ENCODE results near the gene PTPN4. TPM values are rescaled to one million over a fixed set of nuclear protein-coding genes. Genes with fewer than 3 reads are reported as not detected.

The PTPN4 gene
- total RNA-seq, 1 experiment from 2014 or later, result 52.4 TPM

- no TSS peak for BruUV-seq (replicated peaks)
- no peak overlapping the region for H3K4me3 Mint-ChIP-seq (ENCODE audit: low read depth, unreplicated experiment)
- no peak for TF ChIP-seq CTCF (IDR thresholded peaks at IDR 0.05; ENCODE audit: unreplicated experiment)
- H3K27me3 Mint-ChIP-seq (ENCODE audit: unreplicated experiment), result no peaks in the 10 kb centered on the region
- no peaks in the 10 kb centered on the region for H3K9me3 Mint-ChIP-seq (ENCODE audit: low read depth, unreplicated experiment)
- no peak for DNase-seq
- CTCF ChIA-PET, result no interaction called here
- no peaks in the 10 kb centered on the region for H3K4me1 Mint-ChIP-seq (ENCODE audit: low read depth, unreplicated experiment)
- peaks cover 11% of the 10 kb centered on the region for H3K36me3 Mint-ChIP-seq (ENCODE audit: insufficient read depth, unreplicated experiment)
- intact Hi-C loops (cut with micrococcal nuclease; ENCODE audit: unreplicated experiment), result no loop called here
- no peak overlapping the region for H3K27ac Mint-ChIP-seq (ENCODE audit: unreplicated experiment)
Observed at GRCh38 chr2:119772128-119772527, 12.4 kb downstream of the PTPN4 start.

- H3K27me3 Mint-ChIP-seq (ENCODE audit: unreplicated experiment), result no peaks in the 10 kb centered on the region
- no peak overlapping the region for H3K4me3 Mint-ChIP-seq (ENCODE audit: low read depth, unreplicated experiment)
- CTCF ChIA-PET, result no interaction called here
- H3K27ac Mint-ChIP-seq (ENCODE audit: unreplicated experiment), result no peak overlapping the region
- BruUV-seq (replicated peaks), result no TSS peak
- DNase-seq, result no peak
- no peaks in the 10 kb centered on the region for H3K4me1 Mint-ChIP-seq (ENCODE audit: low read depth, unreplicated experiment)
- TF ChIP-seq CTCF (IDR thresholded peaks at IDR 0.05; ENCODE audit: unreplicated experiment), result no peak
- peaks cover 11% of the 10 kb centered on the region for H3K36me3 Mint-ChIP-seq (ENCODE audit: insufficient read depth, unreplicated experiment)
- no peaks in the 10 kb centered on the region for H3K9me3 Mint-ChIP-seq (ENCODE audit: low read depth, unreplicated experiment)
- intact Hi-C loops (cut with micrococcal nuclease; ENCODE audit: unreplicated experiment), result no loop called here
Observed at GRCh38 chr2:119772767-119773166, 13.0 kb downstream of the PTPN4 start.

- peaks cover 11% of the 10 kb centered on the region for H3K36me3 Mint-ChIP-seq (ENCODE audit: insufficient read depth, unreplicated experiment)
- BruUV-seq (replicated peaks), result no TSS peak
Observed at GRCh38 chr2:119774026-119774425, 14.3 kb downstream of the PTPN4 start.

DNA sequence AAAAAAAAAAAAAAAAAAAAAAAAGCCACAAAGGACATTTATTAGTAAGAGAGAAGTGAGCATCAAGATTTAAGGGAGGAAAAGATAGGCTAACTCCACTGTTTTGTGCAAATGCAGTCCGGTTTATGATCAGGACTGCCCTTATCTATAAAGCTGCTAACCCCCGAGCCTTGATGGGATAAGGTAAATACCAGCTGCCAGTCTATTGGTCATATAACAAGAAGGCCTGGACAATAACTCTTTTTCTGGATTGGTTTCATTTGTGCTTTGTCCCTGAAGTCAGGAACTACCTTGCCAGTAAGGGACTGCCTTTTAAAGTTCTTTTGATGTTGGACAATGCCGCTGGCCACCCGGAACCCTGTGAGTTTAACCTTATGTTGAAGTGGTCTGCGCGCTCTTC lies 15.4 kb downstream of the PTPN4 start:
- no peaks in the 10 kb centered on the region for H3K27me3 Mint-ChIP-seq (ENCODE audit: unreplicated experiment)
- CTCF ChIA-PET, result no interaction called here
- H3K4me3 Mint-ChIP-seq (ENCODE audit: low read depth, unreplicated experiment), result no peak overlapping the region
- H3K4me1 Mint-ChIP-seq (ENCODE audit: low read depth, unreplicated experiment), result peaks cover 2% of the 10 kb centered on the region
- H3K9me3 Mint-ChIP-seq (ENCODE audit: low read depth, unreplicated experiment), result no peaks in the 10 kb centered on the region
- BruUV-seq (replicated peaks), result no TSS peak
- H3K36me3 Mint-ChIP-seq (ENCODE audit: insufficient read depth, unreplicated experiment), result peaks cover 11% of the 10 kb centered on the region
- no peak for TF ChIP-seq CTCF (IDR thresholded peaks at IDR 0.05; ENCODE audit: unreplicated experiment)
- no peak overlapping the region for H3K27ac Mint-ChIP-seq (ENCODE audit: unreplicated experiment)
- intact Hi-C loops (cut with micrococcal nuclease; ENCODE audit: unreplicated experiment), result no loop called here
- DNase-seq, result no peak

More at GRCh38 chr2:119774026-119774425, 14.3 kb downstream of the PTPN4 start:
- CTCF ChIA-PET, result no interaction called here
- H3K9me3 Mint-ChIP-seq (ENCODE audit: low read depth, unreplicated experiment), result no peaks in the 10 kb centered on the region
- TF ChIP-seq CTCF (IDR thresholded peaks at IDR 0.05; ENCODE audit: unreplicated experiment), result no peak
- H3K4me3 Mint-ChIP-seq (ENCODE audit: low read depth, unreplicated experiment), result no peak overlapping the region
- no peaks in the 10 kb centered on the region for H3K4me1 Mint-ChIP-seq (ENCODE audit: low read depth, unreplicated experiment)
- DNase-seq, result no peak
- no peaks in the 10 kb centered on the region for H3K27me3 Mint-ChIP-seq (ENCODE audit: unreplicated experiment)
- intact Hi-C loops (cut with micrococcal nuclease; ENCODE audit: unreplicated experiment), result no loop called here
- H3K27ac Mint-ChIP-seq (ENCODE audit: unreplicated experiment), result no peak overlapping the region

Measured in Calu3 (cell line).